NCI-H82 (cell line): ENCODE measurements around the gene SEMA3G.

Source experiments
- DNase-seq: peaks from one replicate; lab custom pipeline; 2025; lab: John Stamatoyannopoulos, UW

Gene SEMA3G

GRCh38 chr3:52444860-52445793 is at the start of gene SEMA3G:
Gene SEMA3G (minus strand): TSS chr3:52445103. CDS start chr3:52445027, 76 bp downstream.
- DNase-seq, result peak; percentile 87

- DNase-seq, result peak; percentile 40
Observed at GRCh38 chr3:52494445-52494844, 49.5 kb upstream of the SEMA3G start.

- DNase-seq, result peak; percentile 27
Observed at GRCh38 chr3:52493232-52494017, 48.5 kb upstream of the SEMA3G start.

- no peak for DNase-seq
Observed at GRCh38 chr3:52492059-52492458, 47.2 kb upstream of the SEMA3G start.

- no peak for DNase-seq
Observed at GRCh38 chr3:52490939-52491526, 46.1 kb upstream of the SEMA3G start.

GRCh38 chr3:52490035-52490938 is 45.4 kb upstream of the SEMA3G start:
- no peak for DNase-seq

GRCh38 chr3:52489453-52489852 is 44.5 kb upstream of the SEMA3G start:
- DNase-seq, result no peak

- no peak for DNase-seq
Observed at GRCh38 chr3:52488746-52489145, 43.8 kb upstream of the SEMA3G start.

GRCh38 chr3:52487788-52488691 is 43.1 kb upstream of the SEMA3G start:
- no peak for DNase-seq

- DNase-seq, result no peak
Observed at GRCh38 chr3:52487050-52487787, 42.3 kb upstream of the SEMA3G start.

- no peak for DNase-seq
Observed at GRCh38 chr3:52484680-52485461, 40.0 kb upstream of the SEMA3G start.

GRCh38 chr3:52483577-52484381 is 38.9 kb upstream of the SEMA3G start:
- DNase-seq, result no peak

- DNase-seq, result no peak
Observed at GRCh38 chr3:52483081-52483480, 38.2 kb upstream of the SEMA3G start.

GRCh38 chr3:52481819-52482521 is 37.1 kb upstream of the SEMA3G start:
- peak; percentile 49 for DNase-seq

- DNase-seq, result peak; percentile 22
Observed at GRCh38 chr3:52480768-52481715, 36.1 kb upstream of the SEMA3G start.

GRCh38 chr3:52479877-52480575 is 35.1 kb upstream of the SEMA3G start:
- no peak for DNase-seq
